ENCODE data around the gene MRTFA.

- TF ChIP-seq CTCF (IDR thresholded peaks at IDR 0.05) (no peak), POLR2A (IDR thresholded peaks at IDR 0.05) (no peak), POLR2AphosphoS5 (IDR thresholded peaks at IDR 0.05) (no peak)
These were observed 26.1 kb downstream of the MRTFA start for GRCh38 chr22:40610329-40610850.
